Stimulated activated naive CD8-positive, alpha-beta T cell treated with anti-CD3 and anti-CD28 coated beads, Interleukin-15, amount 100 ng/mL, for 72 hours (primary cell): ENCODE results near the gene FADS1.

ENCODE experiments used
- ATAC-seq: fragments of 150-1000 bp; cut with Tn5 transposase; 2 replicates; pipeline ENCODE4 v1.10.0; 2021; ENCODE audit warnings: mild to moderate bottlenecking, moderate library complexity
- DNase-seq, 2 donors: peaks; one replicate each; pipeline ENCODE4 v3.0.0; 2021 to 2022
- H3K27ac Mint-ChIP-seq, 2 donors: one replicate each; pipeline ENCODE4 v1.8.0; 2022; ENCODE audit warnings: mild to moderate bottlenecking in 2 of 2, mixed read lengths in 2 of 2, moderate library complexity in 2 of 2
- H3K27me3 Mint-ChIP-seq: one replicate; pipeline ENCODE4 v1.8.0; 2022; ENCODE audit warnings: mixed read lengths
- H3K4me1 Mint-ChIP-seq: one replicate; pipeline ENCODE4 v1.8.0; 2022; ENCODE audit warnings: mild to moderate bottlenecking, mixed read lengths
- H3K4me3 Mint-ChIP-seq, 2 donors: one replicate each; pipeline ENCODE4 v1.8.0; 2022; ENCODE audit warnings: mild to moderate bottlenecking in 2 of 2, mixed read lengths in 2 of 2, moderate library complexity in 1 of 2
- H3K9me3 Mint-ChIP-seq, 2 donors: one replicate each; pipeline ENCODE4 v1.8.0; 2022; ENCODE audit warnings: mixed read lengths in 2 of 2

FADS1 gene

GRCh38 chr11:61851113-61851899 is 34.5 kb upstream of the FADS1 start:
- DNase-seq, result no peak
- Mint-ChIP-seq H3K27me3 (no peaks in the 10 kb centered on the region), H3K4me1 (no peaks in the 10 kb centered on the region), H3K9me3 (no peaks in the 10 kb centered on the region), H3K4me3 (no peak overlapping the region), H3K27ac (no peak overlapping the region)
- no peak for ATAC-seq

GRCh38 chr11:61850687-61851086 is 33.9 kb upstream of the FADS1 start:
- no peak overlapping the region for H3K27ac Mint-ChIP-seq
- no peak overlapping the region for H3K4me3 Mint-ChIP-seq
- ATAC-seq (no peak), DNase-seq (no peak)
- no peaks in the 10 kb centered on the region for H3K27me3 Mint-ChIP-seq
- no peaks in the 10 kb centered on the region for H3K9me3 Mint-ChIP-seq
- no peaks in the 10 kb centered on the region for H3K4me1 Mint-ChIP-seq

GRCh38 chr11:61848631-61849030 is 31.8 kb upstream of the FADS1 start:
- Mint-ChIP-seq H3K4me1 (no peaks in the 10 kb centered on the region), H3K27me3 (no peaks in the 10 kb centered on the region), H3K9me3 (no peaks in the 10 kb centered on the region), H3K27ac (peak overlapping the region in 1 of 2 donors; percentile 54), H3K4me3 (no peak overlapping the region)
- ATAC-seq, result no peak
- DNase-seq, result no peak

- no peaks in the 10 kb centered on the region for H3K27me3 Mint-ChIP-seq
- no peaks in the 10 kb centered on the region for H3K4me1 Mint-ChIP-seq
- DNase-seq (no peak), ATAC-seq (no peak)
- no peaks in the 10 kb centered on the region for H3K9me3 Mint-ChIP-seq
- no peak overlapping the region for H3K4me3 Mint-ChIP-seq
- no peak overlapping the region for H3K27ac Mint-ChIP-seq
These were observed 31.2 kb upstream of the FADS1 start for GRCh38 chr11:61847914-61848581.

GRCh38 chr11:61846362-61847020 is 29.7 kb upstream of the FADS1 start:
- H3K9me3 Mint-ChIP-seq, result no peaks in the 10 kb centered on the region
- DNase-seq, result no peak
- no peaks in the 10 kb centered on the region for H3K4me1 Mint-ChIP-seq
- peak overlapping the region in 1 of 2 donors; percentile 2 for H3K27ac Mint-ChIP-seq
- H3K27me3 Mint-ChIP-seq, result no peaks in the 10 kb centered on the region
- ATAC-seq, result no peak
- no peak overlapping the region for H3K4me3 Mint-ChIP-seq

GRCh38 chr11:61844909-61845565 is 28.2 kb upstream of the FADS1 start:
- no peaks in the 10 kb centered on the region for H3K9me3 Mint-ChIP-seq
- H3K27me3 Mint-ChIP-seq, result no peaks in the 10 kb centered on the region
- H3K4me1 Mint-ChIP-seq, result no peaks in the 10 kb centered on the region
- H3K4me3 Mint-ChIP-seq, result no peak overlapping the region
- no peak overlapping the region for H3K27ac Mint-ChIP-seq
- ATAC-seq, result no peak
- no peak for DNase-seq

- DNase-seq (no peak), ATAC-seq (no peak)
- no peak overlapping the region for H3K27ac Mint-ChIP-seq
- no peaks in the 10 kb centered on the region for H3K9me3 Mint-ChIP-seq
- no peaks in the 10 kb centered on the region for H3K4me1 Mint-ChIP-seq
- no peak overlapping the region for H3K4me3 Mint-ChIP-seq
- H3K27me3 Mint-ChIP-seq, result no peaks in the 10 kb centered on the region
These were observed 25.7 kb upstream of the FADS1 start for GRCh38 chr11:61842528-61842820.

- H3K4me3 Mint-ChIP-seq, result no peak overlapping the region
- DNase-seq, result no peak
- no peaks in the 10 kb centered on the region for H3K4me1 Mint-ChIP-seq
- peak overlapping the region in 1 of 2 donors; percentile 19 for H3K27ac Mint-ChIP-seq
- no peaks in the 10 kb centered on the region for H3K9me3 Mint-ChIP-seq
- H3K27me3 Mint-ChIP-seq, result no peaks in the 10 kb centered on the region
- no peak for ATAC-seq
These were observed 25.1 kb upstream of the FADS1 start for GRCh38 chr11:61841636-61842527.

GRCh38 chr11:61840371-61840770 is 23.6 kb upstream of the FADS1 start:
- no peak overlapping the region for H3K4me3 Mint-ChIP-seq
- peak overlapping the region in 1 of 2 donors; percentile 79 for H3K27ac Mint-ChIP-seq

GRCh38 chr11:61839742-61840141 is 22.9 kb upstream of the FADS1 start:
- Mint-ChIP-seq H3K4me1 (peaks cover 11% of the 10 kb centered on the region), H3K9me3 (no peaks in the 10 kb centered on the region), H3K27me3 (no peaks in the 10 kb centered on the region), H3K27ac (peak overlapping the region in 1 of 2 donors; percentile 31), H3K4me3 (no peak overlapping the region)
- ATAC-seq, result no peak
- DNase-seq, result no peak

More at GRCh38 chr11:61840371-61840770, 23.6 kb upstream of the FADS1 start:
- DNase-seq (no peak), ATAC-seq (no peak)
- Mint-ChIP-seq H3K4me1 (peaks cover 5% of the 10 kb centered on the region), H3K9me3 (no peaks in the 10 kb centered on the region), H3K27me3 (no peaks in the 10 kb centered on the region)

- no peaks in the 10 kb centered on the region for H3K27me3 Mint-ChIP-seq
These were observed 22.1 kb upstream of the FADS1 start for GRCh38 chr11:61838921-61839320.

GRCh38 chr11:61838501-61838900 is 21.7 kb upstream of the FADS1 start:
- Mint-ChIP-seq H3K27ac (peak overlapping the region in 1 of 2 donors; percentile 26), H3K4me1 (peaks cover 24% of the 10 kb centered on the region), H3K4me3 (no peak overlapping the region), H3K27me3 (no peaks in the 10 kb centered on the region), H3K9me3 (no peaks in the 10 kb centered on the region)
- DNase-seq (no peak), ATAC-seq (no peak)

More at GRCh38 chr11:61838921-61839320, 22.1 kb upstream of the FADS1 start:
- H3K4me1 Mint-ChIP-seq, result peaks cover 20% of the 10 kb centered on the region
- DNase-seq (no peak), ATAC-seq (no peak)
- H3K4me3 Mint-ChIP-seq, result no peak overlapping the region
- H3K27ac Mint-ChIP-seq, result peak overlapping the region; percentile 26 to 35
- no peaks in the 10 kb centered on the region for H3K9me3 Mint-ChIP-seq

GRCh38 chr11:61837411-61838005 is 20.7 kb upstream of the FADS1 start:
- Mint-ChIP-seq H3K4me3 (no peak overlapping the region), H3K4me1 (peaks cover 34% of the 10 kb centered on the region), H3K27ac (no peak overlapping the region), H3K9me3 (no peaks in the 10 kb centered on the region), H3K27me3 (no peaks in the 10 kb centered on the region)
- no peak for DNase-seq
- no peak for ATAC-seq

- peaks cover 47% of the 10 kb centered on the region for H3K4me1 Mint-ChIP-seq
These were observed 19.4 kb upstream of the FADS1 start for GRCh38 chr11:61836193-61836592.

More at GRCh38 chr11:61836193-61836592, 19.4 kb upstream of the FADS1 start:
- ATAC-seq, result no peak
- no peaks in the 10 kb centered on the region for H3K27me3 Mint-ChIP-seq
- DNase-seq, result no peak
- H3K4me3 Mint-ChIP-seq, result no peak overlapping the region
- H3K27ac Mint-ChIP-seq, result peak overlapping the region in 1 of 2 donors; percentile 85
- no peaks in the 10 kb centered on the region for H3K9me3 Mint-ChIP-seq
